Brain microvascular endothelial cell (primary cell): ENCODE measurements around the gene E2F7.
"Not testable (repeated sequence)": the region's sequence is repeated elsewhere in the genome, so short reads cannot be mapped to it uniquely, and the experiment has no call there.

ENCODE experiments used
- DNase-seq: peaks from one replicate; pipeline ENCODE4 v3.0.0-alpha.2; 2020
- H3K27ac ChIP-seq: fragments of 250-450 bp; sonication (Bioruptor Pico); 2 replicates; pipeline ENCODE4 v1.5.1; 2020; ENCODE audit warnings: mild to moderate bottlenecking, moderate library complexity
- H3K27me3 ChIP-seq: fragments of 250-450 bp; sonication (Bioruptor Pico); replicated peaks from 2 replicates; pipeline ENCODE4 v1.5.1; 2020; ENCODE audit warnings: mild to moderate bottlenecking
- H3K36me3 ChIP-seq: fragments of 250-450 bp; sonication (Bioruptor Pico); replicated peaks from 2 replicates; pipeline ENCODE4 v1.5.1; 2020; ENCODE audit warnings: mild to moderate bottlenecking
- H3K4me3 ChIP-seq: 2 replicates; pipeline ENCODE4 v1.5.1; 2011; ENCODE audit warnings: low read depth, mild to moderate bottlenecking, control low read depth, low read length, moderate library complexity
- in situ Hi-C: cut with HindIII; loops from 2 replicates; pipeline ENCODE4 v1.10.0; 2017; ENCODE audit warnings: low sequenced_read_pairs, low pct_ligation_motif_present
- TF ChIP-seq, protein P1 (sequence below): IDR thresholded peaks from 2 replicates; pipeline ENCODE4 v1.5.1; 2011; ENCODE audit warnings: low read depth, mild to moderate bottlenecking, moderate library complexity, low read length, control low read depth, inconsistent platforms; ENCODE audit errors: missing control alignments

Gene E2F7

DNA sequence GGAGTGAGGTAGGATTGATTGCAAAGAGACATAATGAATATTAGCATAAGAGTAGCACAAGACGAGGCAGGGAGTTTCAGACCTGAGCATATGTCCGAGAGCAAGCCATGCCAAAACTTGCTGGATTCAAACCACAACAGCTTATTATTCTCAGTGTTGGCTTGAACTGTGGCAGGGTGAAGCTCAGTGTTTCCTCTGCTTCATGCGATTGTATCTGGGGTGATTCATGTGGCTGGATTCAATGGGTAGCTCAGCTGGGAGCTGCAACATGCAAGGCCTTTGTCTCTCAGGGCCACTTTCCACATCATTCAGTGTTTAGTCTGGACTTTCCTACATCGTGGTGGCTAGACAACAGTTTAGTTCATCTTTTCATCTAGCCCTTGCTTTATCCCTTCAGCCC, 22.1 kb upstream of the E2F7 start:
- H3K27ac ChIP-seq: no peak overlapping the region
- H3K36me3 ChIP-seq: no peaks in the 10 kb centered on the region
- in situ Hi-C loops: no loop called here
- DNase-seq: peak; percentile 84
- H3K4me3 ChIP-seq: no peak overlapping the region
- H3K27me3 ChIP-seq: no peaks in the 10 kb centered on the region
- TF ChIP-seq, protein P1, sequence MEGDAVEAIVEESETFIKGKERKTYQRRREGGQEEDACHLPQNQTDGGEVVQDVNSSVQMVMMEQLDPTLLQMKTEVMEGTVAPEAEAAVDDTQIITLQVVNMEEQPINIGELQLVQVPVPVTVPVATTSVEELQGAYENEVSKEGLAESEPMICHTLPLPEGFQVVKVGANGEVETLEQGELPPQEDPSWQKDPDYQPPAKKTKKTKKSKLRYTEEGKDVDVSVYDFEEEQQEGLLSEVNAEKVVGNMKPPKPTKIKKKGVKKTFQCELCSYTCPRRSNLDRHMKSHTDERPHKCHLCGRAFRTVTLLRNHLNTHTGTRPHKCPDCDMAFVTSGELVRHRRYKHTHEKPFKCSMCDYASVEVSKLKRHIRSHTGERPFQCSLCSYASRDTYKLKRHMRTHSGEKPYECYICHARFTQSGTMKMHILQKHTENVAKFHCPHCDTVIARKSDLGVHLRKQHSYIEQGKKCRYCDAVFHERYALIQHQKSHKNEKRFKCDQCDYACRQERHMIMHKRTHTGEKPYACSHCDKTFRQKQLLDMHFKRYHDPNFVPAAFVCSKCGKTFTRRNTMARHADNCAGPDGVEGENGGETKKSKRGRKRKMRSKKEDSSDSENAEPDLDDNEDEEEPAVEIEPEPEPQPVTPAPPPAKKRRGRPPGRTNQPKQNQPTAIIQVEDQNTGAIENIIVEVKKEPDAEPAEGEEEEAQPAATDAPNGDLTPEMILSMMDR: no peak

DNA sequence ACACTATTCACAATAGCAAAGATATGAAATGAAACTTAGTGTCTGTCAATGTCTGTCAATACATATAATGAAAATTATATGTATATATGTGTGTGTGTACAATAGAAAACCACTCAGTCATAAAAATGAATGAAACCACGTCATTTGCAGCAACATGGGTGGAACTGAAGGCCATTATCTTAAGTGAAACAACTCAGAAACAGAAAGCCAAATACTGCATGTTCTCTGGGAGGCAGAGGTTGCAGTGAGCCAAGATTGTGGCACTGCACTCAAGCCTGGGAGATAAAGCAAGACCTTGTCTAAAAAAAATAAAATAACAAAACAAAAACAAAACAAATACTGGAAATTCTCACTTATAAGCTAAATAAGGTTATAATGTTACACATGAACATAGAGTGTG, 16.7 kb upstream of the E2F7 start:
- Histone ChIP-seq H3K27me3 (no peaks in the 10 kb centered on the region), H3K36me3 (no peaks in the 10 kb centered on the region), H3K4me3 (no peak overlapping the region), H3K27ac (no peak overlapping the region)
- no peak for DNase-seq
- TF ChIP-seq, protein P1: no peak
- in situ Hi-C loops: no loop called here

DNA sequence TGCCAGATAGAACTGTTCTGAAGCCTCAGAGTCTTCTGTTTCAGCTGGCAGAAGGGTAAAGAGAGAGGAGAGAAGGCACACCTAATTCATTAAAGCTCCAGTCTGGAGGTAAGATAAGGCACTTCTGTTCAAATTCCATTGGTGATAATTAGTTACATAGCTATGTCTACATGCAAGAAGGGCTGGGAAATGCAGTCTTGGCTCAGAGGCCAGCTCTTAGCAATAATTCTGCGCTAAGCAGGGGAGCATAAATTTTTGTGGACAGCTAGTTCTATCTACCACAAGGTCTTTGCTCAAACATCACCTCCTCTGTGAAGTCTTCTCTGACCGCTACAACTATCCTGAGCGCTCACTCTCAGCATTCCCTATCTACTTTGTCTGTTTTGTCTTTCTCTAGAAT, 14.3 kb upstream of the E2F7 start:
- Histone ChIP-seq H3K27ac (no peak overlapping the region), H3K27me3 (no peaks in the 10 kb centered on the region), H3K36me3 (no peaks in the 10 kb centered on the region), H3K4me3 (no peak overlapping the region)
- in situ Hi-C loops: no loop called here
- TF ChIP-seq, protein P1: no peak
- DNase-seq: no peak

DNA sequence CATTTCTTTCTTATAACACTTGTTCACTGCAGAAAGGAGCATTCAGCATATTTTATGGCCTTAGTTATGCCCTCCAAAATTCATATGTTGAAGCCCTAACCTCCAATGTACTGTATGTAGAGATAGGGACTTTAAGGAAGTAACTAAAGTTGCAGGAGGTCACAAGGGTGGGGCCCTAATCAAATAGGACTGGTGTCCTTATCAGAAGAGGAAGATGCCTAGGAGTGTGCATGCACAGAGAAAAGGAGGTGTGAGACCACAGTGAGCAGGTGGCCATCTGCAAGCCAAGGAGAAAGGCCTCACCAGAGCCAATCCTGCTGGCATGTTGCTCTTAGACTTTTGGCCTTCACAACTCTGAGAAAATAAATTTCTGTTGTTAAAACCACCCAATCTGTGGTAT, 12.9 kb upstream of the E2F7 start:
- in situ Hi-C loops: no loop called here
- H3K27ac ChIP-seq: no peak overlapping the region
- no peak for DNase-seq

DNA sequence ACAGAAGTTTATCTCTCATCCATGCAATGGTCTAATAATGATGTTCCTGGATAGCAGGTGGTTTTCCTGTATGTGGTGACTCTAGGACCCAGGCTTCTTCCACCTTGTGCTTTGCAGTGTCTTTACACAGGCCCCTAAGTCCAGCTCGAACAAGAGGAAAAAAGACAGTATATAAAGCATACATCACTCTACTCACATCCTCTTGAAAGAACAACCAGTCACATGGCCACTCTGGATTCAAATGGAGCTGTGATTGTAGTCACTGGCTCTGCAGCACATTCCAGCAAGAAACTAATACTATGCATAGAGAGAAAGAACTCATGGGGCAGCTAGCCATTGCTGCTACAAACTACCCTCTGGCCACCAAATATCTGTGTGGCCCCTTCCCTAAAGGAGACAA, 11.5 kb upstream of the E2F7 start:
- H3K27ac ChIP-seq: no peak overlapping the region
- in situ Hi-C loops: no loop called here
- no peaks in the 10 kb centered on the region for H3K36me3 ChIP-seq
- no peak for DNase-seq
- no peak overlapping the region for H3K4me3 ChIP-seq
- TF ChIP-seq, protein P1: no peak
- no peaks in the 10 kb centered on the region for H3K27me3 ChIP-seq

More for the DNA sequence above, 12.9 kb upstream of the E2F7 start:
- TF ChIP-seq, protein P1: no peak
- H3K4me3 ChIP-seq: no peak overlapping the region
- H3K27me3 ChIP-seq: no peaks in the 10 kb centered on the region
- H3K36me3 ChIP-seq: no peaks in the 10 kb centered on the region

DNA sequence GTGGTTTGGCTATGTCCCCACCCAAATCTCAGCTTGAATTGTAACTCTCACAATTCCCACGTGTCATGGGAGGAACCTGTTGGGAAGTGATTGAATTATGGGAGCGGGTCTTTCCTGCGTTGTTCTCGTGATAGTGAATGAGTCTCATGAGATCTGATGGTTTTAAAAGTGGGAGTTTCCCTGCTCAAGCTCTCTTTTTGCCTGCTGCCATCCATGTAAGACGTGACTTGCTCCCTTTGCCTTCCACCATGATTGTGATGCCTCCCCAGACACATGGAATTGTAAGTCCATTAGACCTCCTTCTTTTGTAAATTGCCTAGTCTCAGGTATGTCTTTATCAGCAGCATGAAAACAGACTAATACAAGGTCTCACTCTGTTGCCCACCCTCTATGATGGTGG, 8.5 kb upstream of the E2F7 start:
- H3K36me3 ChIP-seq, H3K27ac ChIP-seq, H3K4me3 ChIP-seq, H3K27me3 ChIP-seq, in situ Hi-C loops, DNase-seq: not testable (repeated sequence)
